PC-3 (cell line): ENCODE measurements around the gene TUBE1.

Experiments used
- CTCF ChIP-seq: fragments of 300-600 bp; sonication (generic); conservative IDR thresholded peaks from 2 replicates; pipeline ENCODE4 v1.5.1; 2017; ENCODE audit warnings: antibody characterized with exemption, low read depth, mild to moderate bottlenecking, low read length
- EZH2 ChIP-seq: fragments of 300-600 bp; sonication (generic); IDR thresholded peaks from one replicate; pipeline ENCODE4 v1.6.1; 2017; ENCODE audit warnings: antibody characterized with exemption, mild to moderate bottlenecking, low read length; ENCODE audit not compliant: unreplicated experiment

GRCh38 chr6:112049026-112049799, 38.1 kb downstream of the TUBE1 start:
- no peak for TF ChIP-seq CTCF
- no peak for TF ChIP-seq EZH2
